Uterus (tissue), 4 donors: ENCODE measurements around the gene NT5C1A. TPM values are rescaled to one million over a fixed set of nuclear protein-coding genes. Genes with fewer than 3 reads are reported as not detected.

Experiments
- DNase-seq, 2 donors: peaks; one replicate each; pipeline ENCODE4 v3.0.0-alpha.2; 2019 to 2020
- H3K27ac ChIP-seq, 2 donors: fragments of 200-600 bp; sonication (generic); 1 replicate in 1 of 2; 2 replicates in 1 of 2; pipeline ENCODE4 v1.5.1; 2016 to 2018
- H3K27me3 ChIP-seq, 2 donors: fragments of 200-600 bp; sonication (generic); one replicate each; pipeline ENCODE4 v1.5.1; 2018 to 2019; ENCODE audit warnings: control low read depth in 1 of 2
- H3K36me3 ChIP-seq, 2 donors: fragments of 200-600 bp; sonication (generic); one replicate each; pipeline ENCODE4 v1.5.1; 2019; ENCODE audit warnings: control low read depth in 1 of 2
- H3K4me1 ChIP-seq, 2 donors: fragments of 200-600 bp; sonication (generic); one replicate each; pipeline ENCODE4 v1.5.1; 2018 to 2019; ENCODE audit warnings: control low read depth in 1 of 2
- H3K4me3 ChIP-seq, 2 donors: fragments of 200-600 bp; sonication (generic); 1 replicate in 1 of 2; 2 replicates in 1 of 2; pipeline ENCODE4 v1.5.1; 2018 to 2019; ENCODE audit warnings: mild to moderate bottlenecking in 1 of 2
- H3K9me3 ChIP-seq, 2 donors: fragments of 200-600 bp; sonication (generic); one replicate each; pipeline ENCODE4 v1.5.1; 2019; ENCODE audit warnings: control low read depth in 1 of 2
- POLR2A ChIP-seq, 2 donors: fragments of 450-650 bp; IDR thresholded peaks; one replicate each; pipeline ENCODE4 v1.6.1; 2016; ENCODE audit warnings: antibody characterized with exemption in 2 of 2, mild to moderate bottlenecking in 1 of 2, moderate library complexity in 1 of 2
- intact Hi-C: fragments of 100-400 bp; cut with DNase I; formaldehyde crosslinking; loops from one replicate; pipeline ENCODE4 v1.15.1; 2023; ENCODE audit warnings: low total_unique reads
- total RNA-seq, 4 donors: library from RNA; depleted of rRNA in 3 of 4; stranded (reverse); fragments of >200 nt in 3 of 4; gene quantifications; one replicate each; pipeline versions ENCODE4 v1.1.0 to v1.2.4, GENCODE V29; 2014 to 2023
- TF ChIP-seq, protein P1 (sequence below), 4 experiments: fragments of 200-600 bp in 2 of 4; fragments of 450-650 bp in 2 of 4; sonication (generic) in 2 of 4; IDR thresholded peaks; one replicate each; pipeline ENCODE4 v1.5.1; 2016 to 2019; ENCODE audit warnings: antibody characterized with exemption in 4 of 4, mild to moderate bottlenecking in 2 of 4, moderate library complexity in 1 of 4
- donor health status: DM: yes; HTN: yes; CAD: no.

NT5C1A gene
- total RNA-seq, 4 donors from 2014 or later = 1.1 to 1.8 TPM; not detected in 2

DNA sequence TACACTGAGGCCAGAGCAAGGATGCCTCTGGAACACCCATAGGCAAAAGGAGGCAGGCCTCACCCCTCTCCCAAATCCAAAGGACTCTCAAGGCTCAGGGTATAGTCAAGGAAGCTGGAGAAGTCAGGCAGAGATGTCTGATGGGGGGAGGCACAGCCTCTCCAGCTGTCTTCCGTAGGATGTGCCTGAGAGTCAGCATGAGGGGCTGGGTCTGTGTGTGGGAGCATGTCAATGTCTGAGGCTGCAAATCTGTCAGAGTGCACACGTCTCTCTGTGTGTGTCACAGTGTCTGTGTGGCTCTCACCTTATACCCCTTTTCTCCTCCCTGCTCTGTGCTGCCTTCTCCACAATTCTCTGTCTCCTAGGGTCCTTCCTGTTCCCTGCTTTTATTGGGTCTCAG is 15.3 kb upstream of the NT5C1A start:
- intact Hi-C loops = no loop called here
- no peak for DNase-seq
- Histone ChIP-seq H3K36me3 (no peaks in the 10 kb centered on the region), H3K27me3 (peaks cover 11 to 13% of the 10 kb centered on the region in 2 donors), H3K9me3 (no peaks in the 10 kb centered on the region), H3K4me1 (peaks cover 0 to 5% of the 10 kb centered on the region in 2 donors), H3K4me3 (no peak overlapping the region), H3K27ac (no peak overlapping the region)
- no peak for TF ChIP-seq POLR2A (IDR thresholded peaks at IDR 0.05)
- TF ChIP-seq, protein P1, sequence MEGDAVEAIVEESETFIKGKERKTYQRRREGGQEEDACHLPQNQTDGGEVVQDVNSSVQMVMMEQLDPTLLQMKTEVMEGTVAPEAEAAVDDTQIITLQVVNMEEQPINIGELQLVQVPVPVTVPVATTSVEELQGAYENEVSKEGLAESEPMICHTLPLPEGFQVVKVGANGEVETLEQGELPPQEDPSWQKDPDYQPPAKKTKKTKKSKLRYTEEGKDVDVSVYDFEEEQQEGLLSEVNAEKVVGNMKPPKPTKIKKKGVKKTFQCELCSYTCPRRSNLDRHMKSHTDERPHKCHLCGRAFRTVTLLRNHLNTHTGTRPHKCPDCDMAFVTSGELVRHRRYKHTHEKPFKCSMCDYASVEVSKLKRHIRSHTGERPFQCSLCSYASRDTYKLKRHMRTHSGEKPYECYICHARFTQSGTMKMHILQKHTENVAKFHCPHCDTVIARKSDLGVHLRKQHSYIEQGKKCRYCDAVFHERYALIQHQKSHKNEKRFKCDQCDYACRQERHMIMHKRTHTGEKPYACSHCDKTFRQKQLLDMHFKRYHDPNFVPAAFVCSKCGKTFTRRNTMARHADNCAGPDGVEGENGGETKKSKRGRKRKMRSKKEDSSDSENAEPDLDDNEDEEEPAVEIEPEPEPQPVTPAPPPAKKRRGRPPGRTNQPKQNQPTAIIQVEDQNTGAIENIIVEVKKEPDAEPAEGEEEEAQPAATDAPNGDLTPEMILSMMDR (IDR thresholded peaks at IDR 0.05) = no peak

DNA sequence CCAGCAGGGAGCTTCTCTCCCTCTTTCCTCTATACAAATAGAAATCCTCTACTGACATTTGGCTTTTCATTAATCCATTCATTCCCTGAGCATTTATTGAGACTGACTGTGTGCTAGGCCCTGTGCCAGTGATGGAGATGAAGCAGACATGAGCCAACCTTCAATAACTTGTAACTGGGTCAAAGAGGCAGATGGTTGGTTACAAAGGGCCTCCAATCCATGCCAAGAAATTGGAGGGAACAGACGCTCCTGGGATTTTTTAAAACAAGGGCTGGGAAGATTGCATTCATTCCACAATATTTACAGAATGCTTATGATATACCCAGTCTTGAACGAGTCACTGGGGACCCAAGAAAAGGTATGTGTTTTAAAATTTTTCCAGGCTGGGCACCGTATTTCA is 13.2 kb upstream of the NT5C1A start:
- no peak overlapping the region for H3K27ac ChIP-seq
- TF ChIP-seq, protein P1 (IDR thresholded peaks at IDR 0.05) = no peak
- TF ChIP-seq POLR2A (IDR thresholded peaks at IDR 0.05) = no peak
- H3K27me3 ChIP-seq = peaks cover under 1 to 9% of the 10 kb centered on the region in 2 donors
- no peaks in the 10 kb centered on the region for H3K4me1 ChIP-seq
- intact Hi-C loops = no loop called here
- no peak overlapping the region for H3K4me3 ChIP-seq
- H3K36me3 ChIP-seq = no peaks in the 10 kb centered on the region
- DNase-seq = no peak
- H3K9me3 ChIP-seq = no peaks in the 10 kb centered on the region

DNA sequence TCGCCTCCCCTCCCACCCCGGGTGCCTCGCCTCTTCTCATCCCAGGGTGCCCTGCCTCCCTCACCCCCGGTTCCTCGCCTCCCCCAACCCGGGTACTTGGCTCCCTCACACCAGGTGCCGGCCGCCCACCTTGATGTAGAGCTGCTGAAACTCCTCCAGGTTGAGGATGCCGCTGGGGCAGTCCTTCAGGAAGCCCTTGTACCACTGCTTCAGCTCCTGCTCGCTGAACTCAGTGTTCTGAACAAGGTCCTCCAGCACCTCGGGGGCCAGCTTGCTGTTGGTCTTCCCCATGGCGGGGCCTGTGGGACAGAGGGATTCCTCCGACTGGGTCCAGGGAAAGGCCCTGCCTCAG is 12.4 kb upstream of the NT5C1A start:
- H3K4me1 ChIP-seq = no peaks in the 10 kb centered on the region
- no peaks in the 10 kb centered on the region for H3K36me3 ChIP-seq
- no peak overlapping the region for H3K4me3 ChIP-seq
- no peak overlapping the region for H3K27ac ChIP-seq
- no peak for DNase-seq
- H3K9me3 ChIP-seq = no peaks in the 10 kb centered on the region
- intact Hi-C loops = no loop called here
- peaks cover 0 to 9% of the 10 kb centered on the region in 2 donors for H3K27me3 ChIP-seq
- TF ChIP-seq, protein P1 (IDR thresholded peaks at IDR 0.05) = no peak

DNA sequence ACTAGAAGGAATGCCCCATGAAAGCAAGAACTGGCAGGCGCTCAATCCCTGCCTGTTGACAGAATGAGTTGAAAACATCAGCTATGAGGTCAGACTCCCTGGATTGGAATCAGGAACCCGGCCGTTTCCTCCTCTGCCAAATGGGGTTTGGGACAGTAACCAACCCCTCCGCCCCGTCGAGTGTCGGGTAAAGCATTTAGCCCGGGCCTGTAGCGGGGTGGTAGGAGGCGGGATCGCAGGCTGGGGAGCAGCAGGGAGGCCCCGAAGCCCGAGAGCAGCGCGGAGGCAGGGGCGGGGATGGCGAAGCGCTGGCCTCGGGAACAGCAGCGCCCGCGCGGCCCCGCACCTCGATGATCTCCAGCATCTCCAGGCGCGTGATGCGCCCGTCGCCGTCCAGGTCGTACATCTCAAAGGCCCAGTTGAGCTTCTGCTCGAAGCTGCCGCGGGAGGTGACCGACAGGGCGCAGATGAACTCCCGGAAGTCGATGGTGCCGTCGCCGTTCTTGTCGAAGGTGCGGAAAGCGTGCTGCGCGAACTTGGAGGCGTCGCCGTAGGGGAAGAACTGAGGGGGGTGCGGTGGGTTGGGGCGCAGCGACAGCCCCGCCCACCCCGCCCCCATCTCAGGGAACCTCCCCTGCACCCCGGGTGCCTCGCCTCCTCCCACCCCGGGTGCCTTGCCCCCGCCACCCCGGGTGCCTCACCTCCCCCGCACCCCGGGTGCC is 11.8 kb upstream of the NT5C1A start:
- DNase-seq = no peak
- peaks cover 0 to 9% of the 10 kb centered on the region in 2 donors for H3K27me3 ChIP-seq
- no peaks in the 10 kb centered on the region for H3K36me3 ChIP-seq
- no peak overlapping the region for H3K27ac ChIP-seq
- no peak overlapping the region for H3K4me3 ChIP-seq
- no peaks in the 10 kb centered on the region for H3K9me3 ChIP-seq
- intact Hi-C loops = no loop called here
- H3K4me1 ChIP-seq = no peaks in the 10 kb centered on the region
- TF ChIP-seq POLR2A (IDR thresholded peaks at IDR 0.05) = no peak
- TF ChIP-seq, protein P1 (IDR thresholded peaks at IDR 0.05) = no peak

DNA sequence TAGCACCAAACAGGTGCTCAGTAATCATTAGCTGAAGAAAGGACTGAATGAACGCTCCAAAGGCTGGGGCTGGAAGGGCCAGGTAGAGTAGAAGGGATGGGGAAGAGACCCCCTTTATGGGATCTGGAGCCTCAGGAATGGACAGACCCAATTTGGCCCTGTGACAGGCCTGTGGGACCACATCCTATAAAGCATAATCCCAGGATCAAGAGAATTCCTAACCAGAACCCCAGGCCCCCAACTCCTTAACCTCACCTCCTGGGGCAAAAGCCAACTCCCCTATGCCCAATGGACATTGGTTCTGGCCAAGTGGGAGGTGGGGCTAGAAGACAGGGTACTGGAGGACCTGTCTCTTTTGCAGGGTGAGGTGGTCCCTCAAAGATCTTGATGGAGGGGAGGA is 10.1 kb upstream of the NT5C1A start:
- Histone ChIP-seq H3K36me3 (no peaks in the 10 kb centered on the region), H3K27ac (no peak overlapping the region), H3K9me3 (no peaks in the 10 kb centered on the region), H3K4me1 (no peaks in the 10 kb centered on the region), H3K27me3 (peaks cover 0 to 9% of the 10 kb centered on the region in 2 donors), H3K4me3 (no peak overlapping the region)
- DNase-seq = no peak
- TF ChIP-seq, protein P1 (IDR thresholded peaks at IDR 0.05) = no peak
- no peak for TF ChIP-seq POLR2A (IDR thresholded peaks at IDR 0.05)
- intact Hi-C loops = no loop called here
